Coronary artery (tissue), 2 donors: ENCODE measurements around the gene SENP1.

Experiments
- DNase-seq: peaks from one replicate; pipeline ENCODE4 v3.0.0-alpha.2; 2017; ENCODE audit warnings: low spot score
- H3K27ac ChIP-seq, 2 donors: fragments of 200-600 bp; sonication (generic); one replicate each; pipeline ENCODE4 v1.5.1; 2016 to 2019
- H3K4me3 ChIP-seq: fragments of 200-600 bp; sonication (generic); 2 replicates; pipeline ENCODE4 v1.5.1; 2016; ENCODE audit warnings: mild to moderate bottlenecking, moderate library complexity
- TF ChIP-seq, protein P1 (sequence below): fragments of 200-600 bp; sonication (generic); IDR thresholded peaks from one replicate; pipeline ENCODE4 v1.5.1; 2019; ENCODE audit warnings: antibody characterized with exemption

SENP1 gene

GRCh38 chr12:48123169-48123568 is 17.3 kb upstream of the SENP1 start:
- TF ChIP-seq, protein P1, sequence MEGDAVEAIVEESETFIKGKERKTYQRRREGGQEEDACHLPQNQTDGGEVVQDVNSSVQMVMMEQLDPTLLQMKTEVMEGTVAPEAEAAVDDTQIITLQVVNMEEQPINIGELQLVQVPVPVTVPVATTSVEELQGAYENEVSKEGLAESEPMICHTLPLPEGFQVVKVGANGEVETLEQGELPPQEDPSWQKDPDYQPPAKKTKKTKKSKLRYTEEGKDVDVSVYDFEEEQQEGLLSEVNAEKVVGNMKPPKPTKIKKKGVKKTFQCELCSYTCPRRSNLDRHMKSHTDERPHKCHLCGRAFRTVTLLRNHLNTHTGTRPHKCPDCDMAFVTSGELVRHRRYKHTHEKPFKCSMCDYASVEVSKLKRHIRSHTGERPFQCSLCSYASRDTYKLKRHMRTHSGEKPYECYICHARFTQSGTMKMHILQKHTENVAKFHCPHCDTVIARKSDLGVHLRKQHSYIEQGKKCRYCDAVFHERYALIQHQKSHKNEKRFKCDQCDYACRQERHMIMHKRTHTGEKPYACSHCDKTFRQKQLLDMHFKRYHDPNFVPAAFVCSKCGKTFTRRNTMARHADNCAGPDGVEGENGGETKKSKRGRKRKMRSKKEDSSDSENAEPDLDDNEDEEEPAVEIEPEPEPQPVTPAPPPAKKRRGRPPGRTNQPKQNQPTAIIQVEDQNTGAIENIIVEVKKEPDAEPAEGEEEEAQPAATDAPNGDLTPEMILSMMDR: no peak
- no peak overlapping the region for H3K4me3 ChIP-seq
- DNase-seq: no peak
- H3K27ac ChIP-seq: no peak overlapping the region

DNA sequence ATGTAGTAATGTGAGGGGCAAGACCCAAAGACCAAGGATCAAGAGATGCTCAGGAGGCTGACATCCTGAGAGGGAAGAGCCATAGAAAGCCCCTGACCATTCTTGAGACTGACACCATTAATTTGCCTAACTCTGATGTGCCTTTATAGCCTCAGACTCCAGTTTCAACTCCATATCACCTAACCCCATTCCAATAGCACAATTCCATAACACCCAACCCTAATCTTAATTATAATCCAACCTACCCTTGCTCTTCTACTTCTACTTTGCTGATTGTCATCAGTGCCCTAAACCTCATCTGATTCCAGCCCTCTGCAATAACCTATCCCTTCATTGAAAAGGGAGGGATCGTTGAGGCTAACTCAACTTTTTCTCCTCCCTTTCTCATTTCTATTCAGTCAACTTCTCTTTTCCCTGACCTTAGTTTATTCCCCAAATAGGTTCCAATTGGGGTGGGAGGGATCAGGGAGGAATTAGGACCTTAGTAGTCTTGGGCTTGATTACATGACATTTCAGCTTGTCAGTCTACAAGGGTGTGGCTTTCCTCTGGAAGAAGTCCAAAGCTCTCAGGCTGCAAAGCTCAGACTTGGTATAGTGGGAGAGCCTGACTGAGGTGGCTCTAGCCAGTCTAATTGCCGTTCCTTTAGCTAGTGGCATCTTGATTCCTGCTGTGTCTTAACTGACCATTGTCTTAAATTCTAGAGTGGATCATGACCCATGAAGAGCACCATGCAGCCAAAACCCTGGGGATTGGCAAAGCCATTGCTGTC is 16.4 kb upstream of the SENP1 start:
- DNase-seq: no peak
- TF ChIP-seq, protein P1: no peak
- H3K27ac ChIP-seq: no peak overlapping the region
- H3K4me3 ChIP-seq: no peak overlapping the region

- no peak overlapping the region for H3K27ac ChIP-seq
- H3K4me3 ChIP-seq: no peak overlapping the region
- DNase-seq: no peak
- TF ChIP-seq, protein P1: no peak
Observed at GRCh38 chr12:48121522-48121921, 15.6 kb upstream of the SENP1 start.

DNA sequence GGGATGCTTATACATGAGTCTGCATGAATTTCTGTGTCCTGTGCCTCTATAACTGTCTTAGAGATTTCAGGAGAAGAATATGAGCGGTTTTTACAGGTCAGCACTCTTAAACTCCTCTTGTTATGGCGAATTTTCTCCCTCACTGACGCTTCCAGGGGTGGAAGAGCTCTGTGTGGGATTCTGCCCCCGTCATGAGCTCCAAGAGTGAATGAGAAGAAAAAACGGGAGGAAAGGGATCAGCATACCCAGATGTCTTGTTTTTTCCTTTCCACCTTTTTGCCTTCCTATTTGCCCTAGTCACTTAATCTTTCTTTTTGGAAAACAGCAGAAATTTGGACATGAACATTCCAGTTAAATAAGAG is 13.9 kb upstream of the SENP1 start:
- no peak for DNase-seq
- H3K27ac ChIP-seq: peak overlapping the region; percentile 73 to 76
- H3K4me3 ChIP-seq: peak overlapping the region; percentile 91
- TF ChIP-seq, protein P1: no peak

DNA sequence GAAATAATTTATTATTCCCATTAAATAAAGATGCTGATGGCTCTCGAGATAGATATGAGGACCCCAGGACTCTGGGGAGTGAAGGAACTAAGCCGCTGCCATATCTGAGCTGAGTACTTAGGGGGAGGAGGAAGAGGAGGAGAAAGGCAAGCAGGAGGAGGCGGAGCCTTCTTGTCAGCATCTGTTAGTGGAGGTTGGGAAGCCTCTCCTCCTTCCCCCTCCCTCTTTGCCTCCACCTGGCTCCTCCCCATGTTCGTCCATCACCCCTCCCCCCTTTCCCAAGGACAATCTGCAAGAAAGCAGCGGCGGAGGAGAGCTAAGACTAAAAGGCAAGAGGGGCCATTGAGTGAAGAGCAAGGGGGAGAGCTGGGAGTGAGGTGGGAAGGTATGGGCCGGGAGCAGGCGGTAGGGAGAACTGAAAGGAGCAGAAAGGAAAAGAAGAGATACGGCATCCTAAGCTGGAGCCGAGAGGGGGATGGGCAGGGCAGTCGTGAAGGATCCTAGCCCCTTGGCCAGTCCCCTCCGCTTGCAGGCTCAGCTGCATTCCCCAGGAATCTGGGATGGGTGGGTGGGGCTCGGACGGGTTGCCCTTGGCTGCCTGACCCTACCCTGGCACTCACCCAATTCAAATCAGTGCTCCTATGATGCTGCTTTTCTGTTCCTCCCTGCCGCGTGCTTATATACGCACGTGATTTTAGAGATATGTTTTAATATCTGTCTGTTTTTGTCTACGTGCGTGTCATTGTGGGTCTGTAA is 13.4 kb upstream of the SENP1 start, which contains the start of gene PFKM:
Gene PFKM, plus strand, starts transcription at position 287 of the 756 bp plus-strand sequence. CDS start 3,411 bp downstream, outside the sequence.
- peak within 1 kb of the TSS; percentile 73 to 76 for H3K27ac ChIP-seq
- TF ChIP-seq, protein P1: no peak

DNA sequence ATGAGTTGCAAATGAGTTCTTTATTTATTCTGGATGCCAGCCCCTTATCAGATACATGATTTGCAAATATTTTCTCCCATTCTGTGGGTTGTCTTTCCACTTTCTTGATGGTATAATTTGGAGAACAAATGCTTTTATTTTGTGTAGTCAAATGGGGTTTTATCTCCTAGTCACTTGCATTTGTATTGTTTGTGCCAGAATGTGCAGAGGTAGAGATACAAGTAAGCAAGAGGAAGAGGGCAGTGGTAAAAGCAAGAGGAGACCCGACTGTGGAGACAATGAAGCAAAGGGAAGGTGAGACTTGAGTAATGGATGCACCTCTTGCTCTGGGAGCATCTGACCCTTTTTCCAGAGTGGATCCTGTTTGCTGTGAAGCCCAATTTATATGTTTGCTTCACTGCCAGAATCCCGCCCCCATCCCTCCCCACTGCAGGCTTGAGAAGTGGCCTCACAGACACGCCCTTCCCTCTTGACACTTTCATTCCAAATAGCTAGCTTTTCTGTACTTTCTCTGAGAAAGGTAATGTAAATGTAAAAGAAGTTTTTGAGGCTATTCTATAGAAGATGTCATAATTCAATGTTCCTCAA is 12.5 kb upstream of the SENP1 start:
- peak overlapping the region; percentile 91 for H3K4me3 ChIP-seq
- TF ChIP-seq, protein P1: no peak
- H3K27ac ChIP-seq: peak overlapping the region in 1 of 2 donors; percentile 73
- no peak for DNase-seq

More for the DNA sequence above, 13.4 kb upstream of the SENP1 start, which contains the start of gene PFKM:
- DNase-seq: peak; percentile 89
- peak within 1 kb of the TSS; percentile 91 for H3K4me3 ChIP-seq
